Gastrocnemius medialis (tissue), 4 donors: ENCODE measurements around the gene KDM4B. TPM values are rescaled to one million over a fixed set of nuclear protein-coding genes. Genes with fewer than 3 reads are reported as not detected.
"Not testable (repeated sequence)": the region's sequence is repeated elsewhere in the genome, so short reads cannot be mapped to it uniquely, and the experiment has no call there.

ENCODE experiments used
- ATAC-seq, 2 donors: fragments of 150-250 bp; one replicate each; pipeline ENCODE4 v1.9.1; 2016
- DNase-seq, 2 donors: peaks; one replicate each; pipeline ENCODE4 v3.0.0-alpha.2; 2019
- H3K27ac ChIP-seq, 4 donors: fragments of 200-600 bp; sonication (generic); 1 replicate in 1 of 4; 2 replicates in 3 of 4; pipeline ENCODE4 v1.5.1; 2016 to 2018; ENCODE audit warnings: mild to moderate bottlenecking in 2 of 4, moderate library complexity in 1 of 4
- H3K27me3 ChIP-seq, 3 donors: fragments of 200-600 bp; sonication (generic) in 2 of 3; 1 replicate in 1 of 3; 2 replicates in 2 of 3; pipeline versions ENCODE4 v1.5.1 to v1.6.0; 2016 to 2019; ENCODE audit warnings: mild to moderate bottlenecking in 1 of 3, moderate library complexity in 1 of 3
- H3K36me3 ChIP-seq, 2 donors: fragments of 200-600 bp; sonication (generic) in 1 of 2; one replicate each; pipeline ENCODE4 v1.5.1; 2017 to 2018
- H3K4me1 ChIP-seq, 2 donors: fragments of 200-600 bp; sonication (generic) in 1 of 2; one replicate each; pipeline ENCODE4 v1.5.1; 2016 to 2017; ENCODE audit warnings: mild to moderate bottlenecking in 2 of 2
- H3K4me3 ChIP-seq, 4 donors: fragments of 200-600 bp; sonication (generic) in 3 of 4; 1 replicate in 1 of 4; 2 replicates in 3 of 4; pipeline ENCODE4 v1.5.1; 2016 to 2019; ENCODE audit warnings: mild to moderate bottlenecking in 2 of 4
- H3K9me3 ChIP-seq, 3 donors: fragments of 200-600 bp; sonication (generic) in 2 of 3; 1 replicate in 1 of 3; 2 replicates in 2 of 3; pipeline ENCODE4 v1.5.1; 2016 to 2019
- POLR2A ChIP-seq, 2 donors: fragments of 450-650 bp; IDR thresholded peaks; one replicate each; pipeline ENCODE4 v1.6.1; 2017; ENCODE audit warnings: antibody characterized with exemption in 2 of 2, mild to moderate bottlenecking in 2 of 2, moderate library complexity in 2 of 2
- in situ Hi-C, 4 donors: fragments of 200-750 bp; cut with MboI; loops; one replicate each; pipeline versions ENCODE4 v1.15.0 to v1.8.0; 2017; ENCODE audit warnings: low sequenced_read_pairs in 4 of 4
- intact Hi-C: fragments of 100-400 bp; cut with DNase I; formaldehyde crosslinking; loops from one replicate; pipeline ENCODE4 v1.15.1; 2023; ENCODE audit warnings: low total_unique reads
- total RNA-seq, 4 donors: library from RNA; depleted of rRNA; stranded (reverse); fragments of >200 nt; gene quantifications; one replicate each; pipeline versions ENCODE4 v1.1.0 to v1.2.3, GENCODE V29; 2016
- TF ChIP-seq, protein P1 (sequence below), 5 experiments: fragments of 450-650 bp in 3 of 5; fragments of 200-600 bp in 2 of 5; sonication (generic) in 2 of 5; IDR thresholded peaks in 4 of 5; conservative IDR thresholded peaks in 1 of 5; 1 replicate in 4 of 5; 2 replicates in 1 of 5; pipeline ENCODE4 v1.5.1; 2016 to 2019; ENCODE audit warnings: antibody characterized with exemption in 5 of 5, mild to moderate bottlenecking in 3 of 5, moderate library complexity in 3 of 5

KDM4B gene
- total RNA-seq, 4 donors from 2014 or later, result 40.9 to 61.4 (median 46.4) TPM

DNA sequence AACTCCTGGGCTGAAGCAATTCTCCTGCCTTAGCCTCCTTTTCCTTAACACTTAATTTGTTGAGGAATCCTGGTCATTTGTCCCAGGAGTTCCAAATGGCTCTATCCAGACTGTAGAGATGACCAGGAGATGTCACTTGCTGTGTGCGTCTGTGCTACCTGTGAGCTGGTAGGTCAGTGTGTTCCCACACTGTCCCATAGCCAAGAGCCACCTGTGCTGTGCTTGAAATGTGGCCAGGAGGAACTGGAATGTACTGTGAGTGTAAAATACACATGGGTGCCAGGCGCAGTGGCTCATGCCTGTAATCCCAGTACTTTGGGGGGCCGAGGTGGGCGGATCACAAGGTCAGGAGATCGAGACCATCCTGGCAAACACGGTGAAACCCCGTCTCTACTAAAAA, 29.4 kb upstream of the KDM4B start:
- intact Hi-C loops (no loop called here), in situ Hi-C loops (no loop called here)
- ATAC-seq (no peak), DNase-seq (no peak)
- Histone ChIP-seq H3K36me3 (no peaks in the 10 kb centered on the region), H3K27ac (no peak overlapping the region), H3K4me3 (no peak overlapping the region), H3K9me3 (no peaks in the 10 kb centered on the region), H3K27me3 (no peaks in the 10 kb centered on the region), H3K4me1 (no peaks in the 10 kb centered on the region)
- no peak for TF ChIP-seq POLR2A (IDR thresholded peaks at IDR 0.05)
- TF ChIP-seq, protein P1, sequence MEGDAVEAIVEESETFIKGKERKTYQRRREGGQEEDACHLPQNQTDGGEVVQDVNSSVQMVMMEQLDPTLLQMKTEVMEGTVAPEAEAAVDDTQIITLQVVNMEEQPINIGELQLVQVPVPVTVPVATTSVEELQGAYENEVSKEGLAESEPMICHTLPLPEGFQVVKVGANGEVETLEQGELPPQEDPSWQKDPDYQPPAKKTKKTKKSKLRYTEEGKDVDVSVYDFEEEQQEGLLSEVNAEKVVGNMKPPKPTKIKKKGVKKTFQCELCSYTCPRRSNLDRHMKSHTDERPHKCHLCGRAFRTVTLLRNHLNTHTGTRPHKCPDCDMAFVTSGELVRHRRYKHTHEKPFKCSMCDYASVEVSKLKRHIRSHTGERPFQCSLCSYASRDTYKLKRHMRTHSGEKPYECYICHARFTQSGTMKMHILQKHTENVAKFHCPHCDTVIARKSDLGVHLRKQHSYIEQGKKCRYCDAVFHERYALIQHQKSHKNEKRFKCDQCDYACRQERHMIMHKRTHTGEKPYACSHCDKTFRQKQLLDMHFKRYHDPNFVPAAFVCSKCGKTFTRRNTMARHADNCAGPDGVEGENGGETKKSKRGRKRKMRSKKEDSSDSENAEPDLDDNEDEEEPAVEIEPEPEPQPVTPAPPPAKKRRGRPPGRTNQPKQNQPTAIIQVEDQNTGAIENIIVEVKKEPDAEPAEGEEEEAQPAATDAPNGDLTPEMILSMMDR (IDR thresholded peaks at IDR 0.05 in 4 of 5, conservative IDR thresholded peaks at IDR 0.05 in 1 of 5), result no peak

DNA sequence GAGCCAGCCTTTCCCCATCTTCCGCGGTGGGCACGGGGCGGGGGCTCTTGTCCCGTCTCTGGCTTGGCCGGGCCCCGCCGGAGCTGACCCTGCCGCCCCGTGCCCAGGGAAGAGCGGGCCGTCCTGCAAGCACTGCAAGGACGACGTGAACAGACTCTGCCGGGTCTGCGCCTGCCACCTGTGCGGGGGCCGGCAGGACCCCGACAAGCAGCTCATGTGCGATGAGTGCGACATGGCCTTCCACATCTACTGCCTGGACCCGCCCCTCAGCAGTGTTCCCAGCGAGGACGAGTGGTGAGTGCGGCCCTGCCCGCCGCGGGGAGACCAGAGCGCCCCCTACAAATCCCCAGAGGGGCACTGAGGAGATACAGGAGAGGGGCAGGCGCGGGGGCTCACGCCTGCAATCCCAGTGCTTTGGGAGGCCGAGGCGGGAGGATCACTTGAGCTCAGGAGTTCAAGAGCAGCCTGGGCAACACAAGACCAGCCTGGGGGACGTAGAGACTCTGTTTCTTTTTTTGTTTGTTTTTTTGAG, 27.2 kb upstream of the KDM4B start:
- in situ Hi-C loops, H3K27me3 ChIP-seq, DNase-seq, H3K4me3 ChIP-seq, intact Hi-C loops, H3K4me1 ChIP-seq, H3K9me3 ChIP-seq, H3K27ac ChIP-seq, ATAC-seq, H3K36me3 ChIP-seq: not testable (repeated sequence)

DNA sequence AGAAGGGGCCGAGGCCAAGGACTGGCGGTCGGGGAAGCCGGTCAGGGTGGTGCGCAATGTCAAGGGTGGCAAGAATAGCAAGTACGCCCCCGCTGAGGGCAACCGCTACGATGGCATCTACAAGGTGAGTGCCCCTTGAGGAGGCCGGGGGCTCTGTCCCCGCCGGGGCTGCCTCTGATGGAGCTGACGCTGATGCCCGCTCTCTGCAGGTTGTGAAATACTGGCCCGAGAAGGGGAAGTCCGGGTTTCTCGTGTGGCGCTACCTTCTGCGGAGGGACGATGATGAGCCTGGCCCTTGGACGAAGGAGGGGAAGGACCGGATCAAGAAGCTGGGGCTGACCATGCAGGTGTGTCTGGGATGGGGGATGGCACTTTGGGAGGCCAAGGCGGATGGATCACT, 18.3 kb upstream of the KDM4B start:
- ATAC-seq, H3K4me1 ChIP-seq, intact Hi-C loops, H3K36me3 ChIP-seq, in situ Hi-C loops, H3K27me3 ChIP-seq, H3K9me3 ChIP-seq, DNase-seq, H3K4me3 ChIP-seq, H3K27ac ChIP-seq: not testable (repeated sequence)

DNA sequence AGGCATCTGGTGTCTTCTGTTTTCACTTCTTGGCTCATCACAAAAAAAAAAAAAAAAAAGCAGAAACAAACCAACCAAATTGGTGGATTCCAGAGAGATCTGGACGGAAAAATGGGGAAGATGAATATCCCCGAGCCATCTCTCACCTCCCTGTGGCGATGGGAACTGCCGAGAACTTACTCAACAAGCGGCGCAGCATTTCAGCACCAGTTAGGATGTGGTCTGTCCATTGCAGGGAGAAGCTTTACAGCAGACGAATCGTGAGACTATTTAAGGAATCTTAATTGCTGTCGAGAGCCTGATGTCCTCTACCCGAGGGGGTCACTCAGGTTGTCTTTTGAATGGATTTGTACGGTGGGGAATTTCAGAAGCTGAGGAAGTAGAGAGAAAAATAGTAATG, 17.3 kb upstream of the KDM4B start:
- intact Hi-C loops, result no loop called here
- no peak for ATAC-seq

DNA sequence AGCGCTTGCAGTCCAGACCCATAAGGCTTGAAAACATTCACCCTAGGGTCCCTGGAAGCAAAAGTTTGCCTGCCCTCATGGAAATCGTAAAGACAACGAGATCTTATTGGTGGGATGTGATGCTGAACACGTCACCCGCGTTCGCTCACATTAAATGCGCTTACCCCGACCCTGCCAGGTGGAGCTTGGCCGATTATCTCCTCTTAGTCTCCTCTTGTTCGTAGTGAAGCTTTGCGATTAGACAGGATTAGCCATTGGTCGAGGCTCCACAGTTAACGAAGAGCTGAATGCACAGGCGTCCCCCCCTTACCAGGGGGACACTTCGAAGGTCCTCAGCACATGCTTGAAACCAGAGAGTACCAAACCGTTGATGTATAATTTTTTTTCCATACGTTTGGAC, 16.0 kb upstream of the KDM4B start:
- no peak overlapping the region for H3K27ac ChIP-seq
- ATAC-seq (no peak), DNase-seq (no peak)
- H3K4me3 ChIP-seq, result no peak overlapping the region
- TF ChIP-seq, protein P1 (IDR thresholded peaks at IDR 0.05 in 4 of 5, conservative IDR thresholded peaks at IDR 0.05 in 1 of 5), result no peak
- TF ChIP-seq POLR2A (IDR thresholded peaks at IDR 0.05), result no peak
- intact Hi-C loops (no loop called here), in situ Hi-C loops (no loop called here)
- no peaks in the 10 kb centered on the region for H3K27me3 ChIP-seq
- H3K36me3 ChIP-seq, result no peaks in the 10 kb centered on the region
- H3K9me3 ChIP-seq, result no peaks in the 10 kb centered on the region
- no peaks in the 10 kb centered on the region for H3K4me1 ChIP-seq

More for the DNA sequence above, 17.3 kb upstream of the KDM4B start:
- TF ChIP-seq POLR2A (IDR thresholded peaks at IDR 0.05), result no peak
- TF ChIP-seq, protein P1 (IDR thresholded peaks at IDR 0.05 in 4 of 5, conservative IDR thresholded peaks at IDR 0.05 in 1 of 5), result no peak
- in situ Hi-C loops, result no loop called here
- no peaks in the 10 kb centered on the region for H3K36me3 ChIP-seq
- no peak overlapping the region for H3K27ac ChIP-seq
- no peak overlapping the region for H3K4me3 ChIP-seq
- H3K9me3 ChIP-seq, result no peaks in the 10 kb centered on the region
- DNase-seq, result no peak
- no peaks in the 10 kb centered on the region for H3K27me3 ChIP-seq
- H3K4me1 ChIP-seq, result no peaks in the 10 kb centered on the region

DNA sequence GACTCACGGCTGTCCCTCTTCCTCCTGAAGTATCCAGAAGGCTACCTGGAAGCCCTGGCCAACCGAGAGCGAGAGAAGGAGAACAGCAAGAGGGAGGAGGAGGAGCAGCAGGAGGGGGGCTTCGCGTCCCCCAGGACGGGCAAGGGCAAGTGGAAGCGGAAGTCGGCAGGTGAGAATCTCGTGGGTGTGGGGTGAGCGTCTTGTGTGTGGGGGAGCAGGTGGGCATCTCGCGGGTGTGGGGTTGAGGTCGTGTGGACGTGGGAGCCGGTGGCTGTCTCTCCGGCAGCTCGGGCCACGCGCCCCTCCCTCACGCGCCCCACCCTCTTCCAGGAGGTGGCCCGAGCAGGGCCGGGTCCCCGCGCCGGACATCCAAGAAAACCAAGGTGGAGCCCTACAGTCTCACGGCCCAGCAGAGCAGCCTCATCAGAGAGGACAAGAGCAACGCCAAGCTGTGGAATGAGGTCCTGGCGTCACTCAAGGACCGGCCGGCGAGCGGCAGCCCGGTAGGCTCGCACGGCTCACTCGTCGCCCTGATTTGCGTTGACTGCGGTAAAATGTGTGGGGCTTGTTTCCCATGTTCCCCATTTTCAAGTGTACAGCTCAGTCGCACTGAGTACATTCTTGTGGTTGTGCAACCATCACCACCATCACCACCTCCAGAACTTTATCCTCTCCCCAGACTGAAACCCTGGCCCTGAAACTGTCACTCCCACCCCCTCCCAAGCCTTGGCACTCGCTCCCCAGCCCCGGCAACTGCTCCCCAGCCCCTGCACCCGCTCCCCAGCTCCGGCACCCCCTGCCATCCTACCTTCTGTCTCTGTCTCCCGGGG, 14.4 kb upstream of the KDM4B start:
- in situ Hi-C loops, H3K9me3 ChIP-seq, H3K4me3 ChIP-seq, DNase-seq, H3K27me3 ChIP-seq, intact Hi-C loops, H3K27ac ChIP-seq, H3K4me1 ChIP-seq, ATAC-seq, H3K36me3 ChIP-seq: not testable (repeated sequence)
